Measurements from ENCODE around the gene ARHGEF1. TPM values are rescaled to one million over a fixed set of nuclear protein-coding genes. Genes with fewer than 3 reads are reported as not detected.

The ARHGEF1 gene
- total RNA-seq, 1 experiment from 2014 or later = 50.8 TPM

DNA sequence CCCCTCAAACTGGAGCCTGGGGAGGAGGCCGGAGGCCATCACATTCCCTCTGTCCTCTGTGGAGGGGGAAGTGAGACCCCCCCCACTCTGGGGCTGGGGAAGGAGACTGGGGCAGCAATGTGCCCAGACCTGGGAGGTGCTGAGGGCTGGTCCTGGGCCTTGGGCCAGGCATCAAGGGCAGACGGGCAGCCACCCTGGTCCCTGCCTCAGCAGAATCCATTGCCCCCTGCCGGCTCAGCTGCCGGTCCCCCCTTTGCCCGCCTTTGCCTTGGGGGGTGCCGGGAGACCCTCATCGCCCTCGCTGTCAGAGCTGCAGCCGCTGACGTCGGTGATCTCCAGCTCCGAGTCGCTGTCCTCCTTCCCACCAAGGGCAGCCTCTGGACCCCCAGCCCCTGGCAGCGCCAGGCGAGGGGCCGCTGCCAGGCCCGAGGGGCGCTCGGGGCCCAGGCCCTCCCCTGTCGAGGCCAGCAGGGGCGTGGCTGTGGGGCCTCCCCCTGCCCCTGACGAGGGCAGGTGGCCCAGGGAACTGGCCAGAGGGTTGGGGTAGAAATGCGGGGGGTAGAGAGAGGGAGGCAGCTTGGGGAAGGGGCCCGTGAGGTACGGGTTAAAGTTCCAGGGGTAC lies 25.1 kb downstream of the ARHGEF1 start:
- no peak overlapping the region for H2AFZ ChIP-seq (ENCODE audit: low read length)
- H3F3A ChIP-seq (ENCODE audit: low read length, unreplicated experiment) = no peaks in the 10 kb centered on the region
- no peak overlapping the region for H3K9ac ChIP-seq (ENCODE audit: low read length)
- H3K4me1 ChIP-seq (ENCODE audit: insufficient read depth, low read length) = peaks cover 18% of the 10 kb centered on the region
- H3K9me2 ChIP-seq (replicated peaks; ENCODE audit: low read length) = no peaks in the 10 kb centered on the region
- no peaks in the 10 kb centered on the region for H3K79me2 ChIP-seq (ENCODE audit: low read length)
- H3K27me3 ChIP-seq (ENCODE audit: low read length) = peaks cover 11% of the 10 kb centered on the region
- no peaks in the 10 kb centered on the region for H3K9me3 ChIP-seq (ENCODE audit: low read length)
- no TSS peak for BruUV-seq (replicated peaks)
- H3K27ac ChIP-seq (ENCODE audit: low read length) = no peak overlapping the region
- no peak overlapping the region for H3K4me3 ChIP-seq (ENCODE audit: low read length)
- CTCF ChIA-PET = no interaction called here
- ATAC-seq (no peak), DNase-seq (no peak)
- H3K4me2 ChIP-seq (ENCODE audit: low read length) = no peak overlapping the region
- TF ChIP-seq, protein P1, sequence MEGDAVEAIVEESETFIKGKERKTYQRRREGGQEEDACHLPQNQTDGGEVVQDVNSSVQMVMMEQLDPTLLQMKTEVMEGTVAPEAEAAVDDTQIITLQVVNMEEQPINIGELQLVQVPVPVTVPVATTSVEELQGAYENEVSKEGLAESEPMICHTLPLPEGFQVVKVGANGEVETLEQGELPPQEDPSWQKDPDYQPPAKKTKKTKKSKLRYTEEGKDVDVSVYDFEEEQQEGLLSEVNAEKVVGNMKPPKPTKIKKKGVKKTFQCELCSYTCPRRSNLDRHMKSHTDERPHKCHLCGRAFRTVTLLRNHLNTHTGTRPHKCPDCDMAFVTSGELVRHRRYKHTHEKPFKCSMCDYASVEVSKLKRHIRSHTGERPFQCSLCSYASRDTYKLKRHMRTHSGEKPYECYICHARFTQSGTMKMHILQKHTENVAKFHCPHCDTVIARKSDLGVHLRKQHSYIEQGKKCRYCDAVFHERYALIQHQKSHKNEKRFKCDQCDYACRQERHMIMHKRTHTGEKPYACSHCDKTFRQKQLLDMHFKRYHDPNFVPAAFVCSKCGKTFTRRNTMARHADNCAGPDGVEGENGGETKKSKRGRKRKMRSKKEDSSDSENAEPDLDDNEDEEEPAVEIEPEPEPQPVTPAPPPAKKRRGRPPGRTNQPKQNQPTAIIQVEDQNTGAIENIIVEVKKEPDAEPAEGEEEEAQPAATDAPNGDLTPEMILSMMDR (conservative IDR thresholded peaks at IDR 0.05; ENCODE audit: low read depth, low read length) = no peak
- no peaks in the 10 kb centered on the region for H4K20me1 ChIP-seq (ENCODE audit: low read length)
- H3K36me3 ChIP-seq (ENCODE audit: low read depth, low read length) = peaks cover 12% of the 10 kb centered on the region; the same call in 1 of the 2 replicates
- POLR2A ChIA-PET (ENCODE audit: unreplicated experiment) = no interaction called here
- intact Hi-C loops (cut with micrococcal nuclease) = no loop called here

DNA sequence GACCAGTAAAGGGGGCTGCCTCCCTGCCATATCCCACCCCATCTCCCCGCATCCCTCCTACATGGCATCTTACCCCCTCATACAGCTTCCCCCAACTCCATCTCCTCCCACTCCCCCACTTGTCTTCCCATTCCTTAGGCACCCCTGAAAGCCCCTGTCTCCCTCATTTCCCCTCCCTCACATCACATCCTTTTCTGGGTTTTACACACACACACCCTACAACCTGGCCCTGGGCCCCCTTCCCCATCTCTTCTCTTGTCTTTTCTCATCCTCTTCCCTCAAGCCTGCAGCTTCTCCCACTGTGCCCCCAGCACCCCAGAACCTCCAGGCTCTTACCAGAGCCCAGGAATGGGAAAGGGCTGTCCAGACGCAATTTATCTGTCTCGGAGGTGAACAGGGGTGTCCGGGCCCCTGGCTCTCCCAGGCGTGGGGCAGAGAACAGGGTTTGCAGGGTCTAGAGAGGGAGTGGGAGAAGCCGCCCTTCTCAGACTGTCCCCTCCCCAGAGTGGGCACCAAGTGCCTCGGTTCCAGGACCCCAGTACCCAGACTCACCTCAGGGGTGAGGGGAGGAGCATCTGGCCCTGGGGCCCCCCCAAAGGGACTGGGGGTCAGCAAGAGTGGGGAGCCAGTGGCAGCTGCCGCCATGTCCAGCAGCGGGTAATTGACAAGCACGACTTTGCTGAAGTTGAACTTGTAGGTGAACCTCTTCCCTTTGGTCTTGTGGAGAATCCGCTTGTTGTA lies 25.9 kb downstream of the ARHGEF1 start:
- POLR2A ChIA-PET (ENCODE audit: unreplicated experiment) = no interaction called here
- BruUV-seq (replicated peaks) = no TSS peak

GRCh38 chr19:41909706-41910105 lies 26.7 kb downstream of the ARHGEF1 start:
- Histone ChIP-seq H3K79me2 (ENCODE audit: low read length) (no peaks in the 10 kb centered on the region), H3K36me3 (ENCODE audit: low read depth, low read length) (peaks cover 7% of the 10 kb centered on the region; the same call in 1 of the 2 replicates), H3K27me3 (ENCODE audit: low read length) (peaks cover 22% of the 10 kb centered on the region), H4K20me1 (ENCODE audit: low read length) (no peaks in the 10 kb centered on the region), H3K4me3 (ENCODE audit: low read length) (no peak overlapping the region), H3K27ac (ENCODE audit: low read length) (no peak overlapping the region), H3K9me3 (ENCODE audit: low read length) (no peaks in the 10 kb centered on the region), H3K9me2 (replicated peaks; ENCODE audit: low read length) (no peaks in the 10 kb centered on the region), H3F3A (ENCODE audit: low read length, unreplicated experiment) (no peaks in the 10 kb centered on the region), H2AFZ (ENCODE audit: low read length) (no peak overlapping the region), H3K9ac (ENCODE audit: low read length) (no peak overlapping the region), H3K4me2 (ENCODE audit: low read length) (no peak overlapping the region), H3K4me1 (ENCODE audit: insufficient read depth, low read length) (peaks cover 3% of the 10 kb centered on the region)
- DNase-seq (no peak), ATAC-seq (peak; percentile 6; the same call in 1 of the 2 replicates)
- no peak for TF ChIP-seq EZH2 (IDR thresholded peaks at IDR 0.05; ENCODE audit: low read length, unreplicated experiment)
- ChIA-PET POLR2A (ENCODE audit: unreplicated experiment) (no interaction called here), CTCF (no interaction called here)
- intact Hi-C loops (cut with micrococcal nuclease) = no loop called here
- BruUV-seq (replicated peaks) = no TSS peak

More for the DNA sequence above, 25.9 kb downstream of the ARHGEF1 start:
- Histone ChIP-seq H3F3A (ENCODE audit: low read length, unreplicated experiment) (no peaks in the 10 kb centered on the region), H4K20me1 (ENCODE audit: low read length) (no peaks in the 10 kb centered on the region), H3K4me1 (ENCODE audit: insufficient read depth, low read length) (peaks cover 11% of the 10 kb centered on the region), H3K79me2 (ENCODE audit: low read length) (no peaks in the 10 kb centered on the region), H3K4me2 (ENCODE audit: low read length) (no peak overlapping the region), H3K9ac (ENCODE audit: low read length) (no peak overlapping the region), H3K36me3 (ENCODE audit: low read depth, low read length) (peaks cover 7% of the 10 kb centered on the region; the same call in 1 of the 2 replicates), H3K27ac (ENCODE audit: low read length) (no peak overlapping the region), H3K9me2 (replicated peaks; ENCODE audit: low read length) (no peaks in the 10 kb centered on the region), H2AFZ (ENCODE audit: low read length) (no peak overlapping the region), H3K4me3 (ENCODE audit: low read length) (no peak overlapping the region), H3K9me3 (ENCODE audit: low read length) (no peaks in the 10 kb centered on the region), H3K27me3 (ENCODE audit: low read length) (peaks cover 18% of the 10 kb centered on the region)
- intact Hi-C loops (cut with micrococcal nuclease) = no loop called here
- TF ChIP-seq, protein P1 (conservative IDR thresholded peaks at IDR 0.05; ENCODE audit: low read depth, low read length) = no peak
- TF ChIP-seq EZH2 (IDR thresholded peaks at IDR 0.05; ENCODE audit: low read length, unreplicated experiment) (no peak), EZH2phosphoT487 (IDR thresholded peaks at IDR 0.05; ENCODE audit: borderline replicate concordance, low read length) (no peak)
- CTCF ChIA-PET = no interaction called here
- ATAC-seq = no peak
- DNase-seq = no peak
